Body of pancreas (tissue), 4 donors: ENCODE results near the gene FAM98C.

Experiments used
- CTCF ChIP-seq, 7 experiments: fragments of 450-650 bp in 4 of 7; fragments of 200-600 bp in 3 of 7; sonication (generic) in 3 of 7; IDR thresholded peaks; one replicate each; pipeline ENCODE4 v1.5.1; 2016 to 2019; ENCODE audit warnings: antibody characterized with exemption in 7 of 7
- POLR2A ChIP-seq, 3 donors: fragments of 450-650 bp; IDR thresholded peaks; one replicate each; pipeline ENCODE4 v1.6.1; 2016; ENCODE audit warnings: antibody characterized with exemption in 3 of 3, mild to moderate bottlenecking in 2 of 3

GRCh38 chr19:38422438-38422837, 19.5 kb downstream of the FAM98C start:
- no peak for TF ChIP-seq CTCF (IDR thresholded peaks at IDR 0.05)
- TF ChIP-seq POLR2A (IDR thresholded peaks at IDR 0.05) = no peak
